NB4 (cell line): ENCODE measurements around the gene RNASET2.

Experiments used
- DNase-seq: peaks from one replicate; pipeline ENCODE4 v3.0.0; 2010; ENCODE audit warnings: low read depth
- H3K4me3 ChIP-seq: one replicate; pipeline ENCODE4 v1.5.1; 2011; ENCODE audit warnings: mild to moderate bottlenecking, low read depth, low read length, moderate library complexity
- CTCF ChIP-seq: IDR thresholded peaks from one replicate; pipeline ENCODE4 v1.5.1; 2012; ENCODE audit warnings: low read depth, low read length
- MAX ChIP-seq: IDR thresholded peaks from 2 replicates; pipeline ENCODE4 v1.6.1; 2011; ENCODE audit warnings: low read depth, low read length
- MYC ChIP-seq: IDR thresholded peaks from 2 replicates; pipeline ENCODE4 v1.6.1; 2011; ENCODE audit warnings: low read depth, low read length
- POLR2A ChIP-seq: IDR thresholded peaks from 2 replicates; pipeline ENCODE4 v1.6.1; 2011; ENCODE audit warnings: mild to moderate bottlenecking; ENCODE audit not compliant: insufficient read length; ENCODE audit errors: extremely low read depth

RNASET2 gene

GRCh38 chr6:166932116-166932515 is 24.2 kb downstream of the RNASET2 start:
- no peak for DNase-seq
- TF ChIP-seq CTCF (no peak), MAX (no peak), MYC (no peak), POLR2A (no peak)
- no peak overlapping the region for H3K4me3 ChIP-seq

- no peak overlapping the region for H3K4me3 ChIP-seq
- TF ChIP-seq POLR2A = no peak
- TF ChIP-seq MAX = no peak
- no peak for TF ChIP-seq MYC
- no peak for TF ChIP-seq CTCF
- DNase-seq = no peak
Measured at GRCh38 chr6:166931426-166931970, 24.9 kb downstream of the RNASET2 start.

- no peak for TF ChIP-seq CTCF
- no peak for TF ChIP-seq POLR2A
- no peak for TF ChIP-seq MAX
- TF ChIP-seq MYC = no peak
- DNase-seq = no peak
- no peak overlapping the region for H3K4me3 ChIP-seq
Measured at GRCh38 chr6:166930354-166930891, 25.9 kb downstream of the RNASET2 start.

- H3K4me3 ChIP-seq = no peak overlapping the region
- TF ChIP-seq MYC (no peak), CTCF (peak; percentile 19)
- DNase-seq = peak; percentile 64
Measured at GRCh38 chr6:166929542-166930189, 26.7 kb downstream of the RNASET2 start.

GRCh38 chr6:166928644-166929541 is 27.5 kb downstream of the RNASET2 start:
- DNase-seq = no peak
- H3K4me3 ChIP-seq = no peak overlapping the region
- TF ChIP-seq MYC (no peak), CTCF (no peak), MAX (no peak), POLR2A (no peak)
